ENCODE results near the gene ANKRD35.

- TF ChIP-seq CTCF (IDR thresholded peaks at IDR 0.05; ENCODE audit: insufficient read depth, low read depth, low read length) (no peak), EZH2 (IDR thresholded peaks at IDR 0.05; ENCODE audit: insufficient read depth, low read length) (no peak)
These were observed 26.7 kb downstream of the ANKRD35 start, which contains the start of gene PIAS3 for GRCh38 chr1:145858901-145859490.
